ENCODE data around the gene STARD13. TPM values are rescaled to one million over a fixed set of nuclear protein-coding genes. Genes with fewer than 3 reads are reported as not detected.

Gene STARD13, protein sequence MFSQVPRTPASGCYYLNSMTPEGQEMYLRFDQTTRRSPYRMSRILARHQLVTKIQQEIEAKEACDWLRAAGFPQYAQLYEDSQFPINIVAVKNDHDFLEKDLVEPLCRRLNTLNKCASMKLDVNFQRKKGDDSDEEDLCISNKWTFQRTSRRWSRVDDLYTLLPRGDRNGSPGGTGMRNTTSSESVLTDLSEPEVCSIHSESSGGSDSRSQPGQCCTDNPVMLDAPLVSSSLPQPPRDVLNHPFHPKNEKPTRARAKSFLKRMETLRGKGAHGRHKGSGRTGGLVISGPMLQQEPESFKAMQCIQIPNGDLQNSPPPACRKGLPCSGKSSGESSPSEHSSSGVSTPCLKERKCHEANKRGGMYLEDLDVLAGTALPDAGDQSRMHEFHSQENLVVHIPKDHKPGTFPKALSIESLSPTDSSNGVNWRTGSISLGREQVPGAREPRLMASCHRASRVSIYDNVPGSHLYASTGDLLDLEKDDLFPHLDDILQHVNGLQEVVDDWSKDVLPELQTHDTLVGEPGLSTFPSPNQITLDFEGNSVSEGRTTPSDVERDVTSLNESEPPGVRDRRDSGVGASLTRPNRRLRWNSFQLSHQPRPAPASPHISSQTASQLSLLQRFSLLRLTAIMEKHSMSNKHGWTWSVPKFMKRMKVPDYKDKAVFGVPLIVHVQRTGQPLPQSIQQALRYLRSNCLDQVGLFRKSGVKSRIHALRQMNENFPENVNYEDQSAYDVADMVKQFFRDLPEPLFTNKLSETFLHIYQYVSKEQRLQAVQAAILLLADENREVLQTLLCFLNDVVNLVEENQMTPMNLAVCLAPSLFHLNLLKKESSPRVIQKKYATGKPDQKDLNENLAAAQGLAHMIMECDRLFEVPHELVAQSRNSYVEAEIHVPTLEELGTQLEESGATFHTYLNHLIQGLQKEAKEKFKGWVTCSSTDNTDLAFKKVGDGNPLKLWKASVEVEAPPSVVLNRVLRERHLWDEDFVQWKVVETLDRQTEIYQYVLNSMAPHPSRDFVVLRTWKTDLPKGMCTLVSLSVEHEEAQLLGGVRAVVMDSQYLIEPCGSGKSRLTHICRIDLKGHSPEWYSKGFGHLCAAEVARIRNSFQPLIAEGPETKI
- 10 to 100 TPM; 27.0 to 51.4 TPM for total RNA-seq
- 10 to 100 TPM; 14.2 to 17.5 TPM for polyA plus RNA-seq (ENCODE audit: insufficient read length in 2 of 2)
- long read RNA-seq, donor 1: 0 reads
- long read RNA-seq, donor 2, full-length matches to known transcripts: 1 of 1 reads
- long read RNA-seq, donor 2, partial matches to known transcripts: 0 of 1 reads
- long read RNA-seq, donor 2, other reads (novel, unspliced or antisense): 0 of 1 reads
- long read RNA-seq, donor 3: 0 reads
- long read RNA-seq, donor 4, partial matches to known transcripts: 0 of 1 reads
- long read RNA-seq, donor 4, other reads (novel, unspliced or antisense): 0 of 1 reads

GRCh38 chr13:33285420-33286124 lies at the start of gene STARD13:
Gene STARD13, minus strand, starts transcription at chr13:33285755. Its CDS starts 117 bp downstream, at chr13:33285638.
- Histone ChIP-seq H3K9me3 (ENCODE audit: control insufficient read depth, insufficient read depth, low read length) (no peaks in the 10 kb centered on the region), H3K36me3 (ENCODE audit: control insufficient read depth, insufficient read depth, low read length) (no peaks in the 10 kb centered on the region), H3K4me1 (ENCODE audit: control insufficient read depth, insufficient read depth, low read length) (peaks cover 4% of the 10 kb centered on the region), H3K27me3 (ENCODE audit: control insufficient read depth, insufficient read depth, low read length) (no peaks in the 10 kb centered on the region), H3K27ac (ENCODE audit: low read depth, low read length) (peak within 1 kb of the TSS; percentile 98), H3K4me3 (ENCODE audit: low read depth, low read length) (peak within 1 kb of the TSS; percentile 94)
- DNase-seq (ENCODE audit: low read depth in 4 of 6, low spot score in 6 of 6): peak; percentile 57 to 96 (median 86)
- WGBS (ENCODE audit: insufficient coverage): 16% methylated on average over 10 of the region's 20 CpGs

GRCh38 chr13:33334831-33335230 lies 49.3 kb upstream of the STARD13 start:
- no peaks in the 10 kb centered on the region for H3K27me3 ChIP-seq (ENCODE audit: control insufficient read depth, insufficient read depth, low read length)
- no peaks in the 10 kb centered on the region for H3K36me3 ChIP-seq (ENCODE audit: control insufficient read depth, insufficient read depth, low read length)
- no peak for DNase-seq (ENCODE audit: low read depth in 4 of 6, low spot score in 6 of 6)
- H3K4me1 ChIP-seq (ENCODE audit: control insufficient read depth, insufficient read depth, low read length): peaks cover 9% of the 10 kb centered on the region
- 71% methylated on average over 1 of the region's 7 CpGs for WGBS (ENCODE audit: insufficient coverage)
- H3K9me3 ChIP-seq (ENCODE audit: control insufficient read depth, insufficient read depth, low read length): no peaks in the 10 kb centered on the region
- H3K4me3 ChIP-seq (ENCODE audit: low read depth, low read length): no peak overlapping the region
- H3K27ac ChIP-seq (ENCODE audit: low read depth, low read length): no peak overlapping the region

DNA sequence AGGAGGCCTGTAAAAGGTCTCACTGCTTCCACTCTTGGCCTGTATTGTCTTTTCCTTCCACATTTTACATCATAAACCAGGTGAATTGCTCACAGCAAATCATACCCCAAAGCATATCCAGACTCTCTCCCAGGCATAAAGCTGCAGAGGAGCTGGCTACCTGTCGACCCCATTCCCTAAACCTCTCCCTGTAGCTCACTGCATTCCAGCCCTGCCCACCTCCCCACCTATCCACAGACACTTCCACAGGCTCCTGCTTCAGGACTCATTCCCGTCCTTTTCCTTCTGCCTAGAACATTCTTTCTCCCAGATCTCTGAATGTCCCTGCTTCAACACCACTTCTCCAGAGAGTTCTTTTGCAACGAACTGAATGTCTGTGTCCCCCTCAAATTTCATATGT lies 46.4 kb upstream of the STARD13 start:
- Histone ChIP-seq H3K36me3 (ENCODE audit: control insufficient read depth, insufficient read depth, low read length) (no peaks in the 10 kb centered on the region), H3K4me1 (ENCODE audit: control insufficient read depth, insufficient read depth, low read length) (peaks cover 9% of the 10 kb centered on the region), H3K4me3 (ENCODE audit: low read depth, low read length) (no peak overlapping the region), H3K27me3 (ENCODE audit: control insufficient read depth, insufficient read depth, low read length) (no peaks in the 10 kb centered on the region), H3K9me3 (ENCODE audit: control insufficient read depth, insufficient read depth, low read length) (no peaks in the 10 kb centered on the region), H3K27ac (ENCODE audit: low read depth, low read length) (no peak overlapping the region)
- 71% methylated on average over 2 of the region's 3 CpGs for WGBS (ENCODE audit: insufficient coverage)
- DNase-seq (ENCODE audit: low read depth in 4 of 6, low spot score in 6 of 6): no peak

GRCh38 chr13:33330483-33330882 lies 44.9 kb upstream of the STARD13 start:
- WGBS (ENCODE audit: insufficient coverage): 67% methylated on average over 1 of the region's 6 CpGs
- Histone ChIP-seq H3K36me3 (ENCODE audit: control insufficient read depth, insufficient read depth, low read length) (no peaks in the 10 kb centered on the region), H3K27me3 (ENCODE audit: control insufficient read depth, insufficient read depth, low read length) (no peaks in the 10 kb centered on the region), H3K9me3 (ENCODE audit: control insufficient read depth, insufficient read depth, low read length) (no peaks in the 10 kb centered on the region), H3K27ac (ENCODE audit: low read depth, low read length) (no peak overlapping the region), H3K4me1 (ENCODE audit: control insufficient read depth, insufficient read depth, low read length) (peaks cover 9% of the 10 kb centered on the region), H3K4me3 (ENCODE audit: low read depth, low read length) (no peak overlapping the region)
- no peak for DNase-seq (ENCODE audit: low read depth in 4 of 6, low spot score in 6 of 6)

- H3K4me1 ChIP-seq (ENCODE audit: control insufficient read depth, insufficient read depth, low read length): no peaks in the 10 kb centered on the region
- H3K4me3 ChIP-seq (ENCODE audit: low read depth, low read length): no peak overlapping the region
- no peaks in the 10 kb centered on the region for H3K9me3 ChIP-seq (ENCODE audit: control insufficient read depth, insufficient read depth, low read length)
- no CpG with 5 or more reads among the region's 1 CpG for WGBS (ENCODE audit: insufficient coverage)
- peak in 1 of 6 donors; percentile 32 for DNase-seq (ENCODE audit: low read depth in 4 of 6, low spot score in 6 of 6)
- H3K36me3 ChIP-seq (ENCODE audit: control insufficient read depth, insufficient read depth, low read length): no peaks in the 10 kb centered on the region
- peak overlapping the region; percentile 49 for H3K27ac ChIP-seq (ENCODE audit: low read depth, low read length)
- no peaks in the 10 kb centered on the region for H3K27me3 ChIP-seq (ENCODE audit: control insufficient read depth, insufficient read depth, low read length)
Observed at GRCh38 chr13:33328701-33329100, 43.1 kb upstream of the STARD13 start.

GRCh38 chr13:33326723-33327122 lies 41.2 kb upstream of the STARD13 start:
- Histone ChIP-seq H3K4me3 (ENCODE audit: low read depth, low read length) (no peak overlapping the region), H3K9me3 (ENCODE audit: control insufficient read depth, insufficient read depth, low read length) (no peaks in the 10 kb centered on the region), H3K36me3 (ENCODE audit: control insufficient read depth, insufficient read depth, low read length) (no peaks in the 10 kb centered on the region), H3K27me3 (ENCODE audit: control insufficient read depth, insufficient read depth, low read length) (no peaks in the 10 kb centered on the region), H3K27ac (ENCODE audit: low read depth, low read length) (no peak overlapping the region), H3K4me1 (ENCODE audit: control insufficient read depth, insufficient read depth, low read length) (no peaks in the 10 kb centered on the region)
- no peak for DNase-seq (ENCODE audit: low read depth in 4 of 6, low spot score in 6 of 6)
- no CpG with 5 or more reads among the region's 2 CpGs for WGBS (ENCODE audit: insufficient coverage)

DNA sequence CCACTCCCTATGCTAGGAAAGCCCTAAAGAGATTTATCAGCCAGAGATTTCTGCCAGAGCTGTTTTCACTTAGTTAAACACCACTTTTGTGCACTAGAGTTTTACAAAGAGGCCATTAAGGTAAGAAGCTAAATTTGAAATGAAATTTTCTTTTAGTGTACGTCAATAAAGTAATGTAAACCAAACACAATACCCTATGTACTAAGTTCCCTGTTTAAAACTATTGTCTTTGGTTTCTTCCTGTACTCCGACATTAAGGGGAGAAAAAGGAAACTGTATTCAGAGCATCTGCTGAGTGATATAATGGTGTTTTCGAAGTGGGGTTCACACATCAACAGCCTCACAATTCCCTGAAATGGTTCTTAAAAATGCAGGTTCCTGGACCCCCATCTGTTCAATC lies 40.7 kb upstream of the STARD13 start:
- H3K4me1 ChIP-seq (ENCODE audit: control insufficient read depth, insufficient read depth, low read length): no peaks in the 10 kb centered on the region
- no peaks in the 10 kb centered on the region for H3K27me3 ChIP-seq (ENCODE audit: control insufficient read depth, insufficient read depth, low read length)
- H3K9me3 ChIP-seq (ENCODE audit: control insufficient read depth, insufficient read depth, low read length): no peaks in the 10 kb centered on the region
- no peaks in the 10 kb centered on the region for H3K36me3 ChIP-seq (ENCODE audit: control insufficient read depth, insufficient read depth, low read length)
- no peak for DNase-seq (ENCODE audit: low read depth in 4 of 6, low spot score in 6 of 6)
- H3K4me3 ChIP-seq (ENCODE audit: low read depth, low read length): no peak overlapping the region
- H3K27ac ChIP-seq (ENCODE audit: low read depth, low read length): peak overlapping the region; percentile 2
- WGBS (ENCODE audit: insufficient coverage): no CpG with 5 or more reads among the region's 3 CpGs

DNA sequence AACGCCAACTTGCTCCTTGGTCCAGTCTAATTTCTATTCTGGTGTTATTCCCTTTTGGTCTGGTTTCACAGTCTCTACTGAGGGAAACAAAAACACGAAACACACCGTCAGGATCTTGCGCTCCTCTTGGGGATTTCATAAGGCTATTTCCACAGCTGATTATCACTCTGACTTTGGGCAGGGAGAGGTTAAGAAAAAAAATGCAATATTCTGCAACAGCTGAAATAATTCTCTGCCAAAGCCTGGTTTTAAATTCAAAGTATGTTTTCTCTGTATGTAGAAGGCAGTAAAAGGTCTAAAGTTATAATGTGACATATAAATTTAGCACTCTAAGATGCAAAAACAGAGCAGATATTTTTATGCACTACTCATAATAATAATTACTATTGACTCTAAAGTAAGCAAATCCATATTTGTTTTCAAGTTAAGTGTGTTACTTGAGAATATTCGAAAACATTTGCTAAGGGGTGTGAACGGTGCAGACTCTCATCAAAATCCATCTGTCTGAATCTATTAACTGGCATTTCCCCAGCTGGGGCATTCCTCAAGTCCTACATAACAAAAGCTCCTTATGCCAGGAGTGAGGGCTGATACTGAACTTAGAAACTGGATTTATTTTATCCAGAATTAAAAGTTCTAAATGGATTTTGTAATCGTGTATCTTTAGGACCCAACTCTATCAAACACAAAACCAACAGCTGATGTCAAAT lies 38.4 kb upstream of the STARD13 start:
- H3K27ac ChIP-seq (ENCODE audit: low read depth, low read length): peak overlapping the region; percentile 48
- H3K36me3 ChIP-seq (ENCODE audit: control insufficient read depth, insufficient read depth, low read length): no peaks in the 10 kb centered on the region
- no peak overlapping the region for H3K4me3 ChIP-seq (ENCODE audit: low read depth, low read length)
- H3K9me3 ChIP-seq (ENCODE audit: control insufficient read depth, insufficient read depth, low read length): no peaks in the 10 kb centered on the region
- WGBS (ENCODE audit: insufficient coverage): 75% methylated on average over 1 of the region's 7 CpGs
- peak in 2 of 6 donors; percentile 61 to 79 for DNase-seq (ENCODE audit: low read depth in 4 of 6, low spot score in 6 of 6)
- no peaks in the 10 kb centered on the region for H3K27me3 ChIP-seq (ENCODE audit: control insufficient read depth, insufficient read depth, low read length)
- H3K4me1 ChIP-seq (ENCODE audit: control insufficient read depth, insufficient read depth, low read length): no peaks in the 10 kb centered on the region

Data from spinal cord (tissue), 10 donors.